GM12801 (cell line): ENCODE data around the gene DIAPH2.

ENCODE experiments used
- TF ChIP-seq, protein P1 (sequence below): IDR thresholded peaks from one replicate; pipeline ENCODE4 v1.5.1; 2011; ENCODE audit warnings: control low read depth; ENCODE audit not compliant: insufficient read length; ENCODE audit errors: extremely low read depth

DIAPH2 gene

DNA sequence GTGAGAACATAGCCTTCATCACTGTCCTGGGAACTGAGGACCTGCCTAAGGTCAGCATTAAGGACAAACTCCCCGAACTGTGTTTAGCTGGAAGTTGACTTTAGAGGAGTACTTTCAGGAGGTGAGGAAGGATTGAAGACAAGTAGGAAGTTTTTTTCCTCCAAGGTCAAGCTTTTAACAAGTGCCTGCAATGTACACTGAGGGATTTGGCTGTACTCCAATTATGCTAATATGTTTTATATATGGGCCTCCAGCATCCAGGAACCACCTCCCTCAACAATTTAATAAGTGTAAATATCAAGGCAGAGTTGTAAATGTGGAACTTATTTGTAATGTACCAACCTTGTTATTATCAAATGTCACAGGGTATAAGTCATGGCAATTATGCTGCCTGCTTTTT, 925.3 kb downstream of the DIAPH2 start:
- TF ChIP-seq, protein P1, sequence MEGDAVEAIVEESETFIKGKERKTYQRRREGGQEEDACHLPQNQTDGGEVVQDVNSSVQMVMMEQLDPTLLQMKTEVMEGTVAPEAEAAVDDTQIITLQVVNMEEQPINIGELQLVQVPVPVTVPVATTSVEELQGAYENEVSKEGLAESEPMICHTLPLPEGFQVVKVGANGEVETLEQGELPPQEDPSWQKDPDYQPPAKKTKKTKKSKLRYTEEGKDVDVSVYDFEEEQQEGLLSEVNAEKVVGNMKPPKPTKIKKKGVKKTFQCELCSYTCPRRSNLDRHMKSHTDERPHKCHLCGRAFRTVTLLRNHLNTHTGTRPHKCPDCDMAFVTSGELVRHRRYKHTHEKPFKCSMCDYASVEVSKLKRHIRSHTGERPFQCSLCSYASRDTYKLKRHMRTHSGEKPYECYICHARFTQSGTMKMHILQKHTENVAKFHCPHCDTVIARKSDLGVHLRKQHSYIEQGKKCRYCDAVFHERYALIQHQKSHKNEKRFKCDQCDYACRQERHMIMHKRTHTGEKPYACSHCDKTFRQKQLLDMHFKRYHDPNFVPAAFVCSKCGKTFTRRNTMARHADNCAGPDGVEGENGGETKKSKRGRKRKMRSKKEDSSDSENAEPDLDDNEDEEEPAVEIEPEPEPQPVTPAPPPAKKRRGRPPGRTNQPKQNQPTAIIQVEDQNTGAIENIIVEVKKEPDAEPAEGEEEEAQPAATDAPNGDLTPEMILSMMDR, result no peak

DNA sequence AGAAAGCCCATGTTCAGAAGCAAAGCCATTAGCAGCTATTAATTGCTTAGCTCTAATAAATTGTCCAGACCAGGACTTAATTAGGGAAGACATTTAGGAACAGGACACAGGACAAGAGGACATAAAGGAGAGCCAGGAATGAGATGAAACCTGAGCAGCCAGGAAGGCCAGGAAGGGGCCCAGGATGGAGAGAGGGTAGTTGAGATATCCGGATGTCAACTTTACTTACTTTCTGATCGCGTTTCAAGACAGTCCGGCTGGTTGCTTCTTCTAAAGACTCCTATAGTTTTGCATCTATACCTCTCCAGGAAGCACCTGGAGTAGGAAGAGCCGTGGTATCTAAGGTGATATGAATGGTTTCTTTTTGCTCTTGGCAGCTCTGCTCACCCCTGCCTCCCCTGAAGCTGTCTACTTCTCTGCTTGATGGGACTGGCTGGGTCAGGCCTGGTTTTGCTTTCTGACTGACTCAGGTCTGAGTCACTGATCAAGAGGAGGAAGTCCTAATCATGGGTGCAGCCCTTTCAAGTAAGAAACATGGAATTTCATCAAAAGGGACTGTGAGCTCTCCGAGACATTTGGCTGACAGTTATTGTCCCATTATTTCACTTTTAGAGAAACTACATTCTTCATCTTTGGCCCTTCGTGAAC, 932.4 kb downstream of the DIAPH2 start:
- TF ChIP-seq, protein P1, result no peak

DNA sequence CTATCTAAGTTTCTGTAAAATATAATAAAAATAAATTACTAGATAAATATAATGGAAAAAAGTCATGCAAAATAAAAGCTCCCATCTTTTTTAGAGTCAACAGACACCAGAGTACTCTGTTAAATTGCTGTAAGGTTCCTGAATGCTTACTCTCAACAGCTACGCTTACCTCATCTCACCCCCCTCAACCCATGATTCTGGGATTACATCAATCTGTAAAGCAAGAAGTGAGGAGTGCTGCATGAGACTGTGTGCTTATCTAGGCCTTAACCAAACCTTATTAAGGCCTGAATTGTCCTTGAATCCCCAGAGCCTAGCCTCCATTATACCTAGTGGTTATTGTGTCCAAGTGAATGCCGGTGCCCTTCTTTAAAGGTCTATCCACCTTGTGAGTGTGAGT, 934.9 kb downstream of the DIAPH2 start:
- TF ChIP-seq, protein P1, result no peak

DNA sequence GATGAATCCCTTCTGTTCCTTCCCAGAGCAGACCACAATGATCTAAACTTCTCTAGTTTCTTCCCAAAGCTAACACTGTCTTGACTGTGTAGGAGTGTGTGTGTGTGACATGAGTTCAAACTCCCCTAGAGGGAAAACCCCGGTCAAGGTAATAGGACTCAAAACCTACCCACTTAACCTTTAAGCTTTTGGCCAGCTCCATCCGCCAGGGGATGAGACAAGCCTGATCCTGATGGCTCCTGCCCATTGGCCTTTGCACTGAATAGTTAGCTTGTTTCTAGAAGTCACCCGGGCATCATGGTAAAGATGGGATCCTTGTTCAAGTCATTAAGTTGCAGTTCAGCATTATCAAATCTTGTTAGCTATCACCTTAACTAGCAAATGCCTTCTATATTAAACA, 937.5 kb downstream of the DIAPH2 start:
- TF ChIP-seq, protein P1, result no peak

DNA sequence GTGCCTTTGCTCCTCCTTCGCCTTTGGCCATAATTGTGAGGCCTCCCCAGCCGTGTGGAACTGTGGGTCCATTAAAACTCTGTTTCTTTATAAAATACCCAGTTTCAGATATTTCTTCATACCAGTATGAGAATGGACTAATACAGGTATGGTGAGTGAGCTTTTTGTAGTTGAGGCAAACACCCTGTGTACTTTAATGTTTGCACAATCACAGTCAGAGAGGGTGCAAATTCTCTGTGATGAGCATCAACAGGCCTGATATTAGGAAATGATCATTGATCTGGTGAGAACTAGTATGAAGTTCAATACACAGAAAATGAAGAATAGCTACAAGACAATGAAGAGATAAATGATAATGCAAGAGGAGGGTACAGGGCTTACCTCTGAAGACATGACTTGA, 943.7 kb downstream of the DIAPH2 start:
- TF ChIP-seq, protein P1, result no peak

DNA sequence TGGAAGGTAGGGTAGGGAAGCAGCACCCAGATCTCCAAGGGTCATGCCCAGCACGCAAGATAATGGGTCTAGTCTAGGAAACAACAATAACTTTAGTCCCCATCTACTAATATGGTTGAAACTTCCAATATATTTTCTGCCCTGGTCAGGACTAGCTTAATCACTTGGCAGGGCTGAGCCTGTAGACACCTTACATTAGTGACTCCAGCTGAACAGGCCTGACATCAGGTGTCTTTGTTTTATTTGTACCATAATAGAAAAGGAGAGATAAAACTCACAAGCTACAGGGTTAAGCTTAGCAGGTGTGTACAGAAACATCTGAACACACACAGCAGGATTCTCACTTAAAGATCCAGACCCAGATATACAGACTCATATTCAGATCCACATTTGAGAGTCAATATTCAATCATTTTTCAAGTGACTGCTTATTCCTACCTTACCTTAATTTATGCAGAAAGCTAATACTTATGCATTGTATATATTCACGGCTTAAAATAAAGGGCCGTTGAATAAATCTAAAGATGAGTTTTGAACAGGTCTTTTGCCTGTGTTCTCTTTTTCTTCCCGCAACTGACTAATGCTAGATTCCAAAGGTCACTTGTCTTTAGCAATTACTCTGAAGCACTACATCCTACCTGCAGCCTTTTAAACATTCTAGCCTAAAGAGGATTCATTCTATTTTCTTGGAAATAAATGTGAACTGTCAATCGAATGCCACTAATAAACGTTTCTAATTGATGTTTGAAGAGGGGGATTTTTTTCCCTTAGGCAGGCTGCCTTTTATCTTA, 944.4 kb downstream of the DIAPH2 start:
- TF ChIP-seq, protein P1, result no peak

DNA sequence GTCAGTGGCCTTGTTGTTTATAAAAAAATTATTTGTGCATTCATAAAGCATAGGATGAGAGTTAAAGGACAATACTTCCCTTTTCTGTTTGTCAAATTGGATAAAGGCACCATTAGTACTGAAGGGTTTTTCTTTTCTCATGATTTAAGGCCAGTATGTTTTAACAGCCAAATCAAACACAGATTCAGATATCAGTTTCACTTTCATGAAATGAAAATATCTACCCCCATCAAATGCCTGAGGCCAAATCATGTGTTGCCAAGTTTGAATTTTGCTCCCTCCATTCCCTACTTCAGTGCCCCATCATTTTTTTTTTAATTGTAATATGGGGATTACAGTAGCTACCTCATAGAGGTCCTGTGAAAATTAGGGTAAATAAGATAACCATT, 944.9 kb downstream of the DIAPH2 start:
- TF ChIP-seq, protein P1, result no peak
